PC-3 (cell line): ENCODE measurements around the gene RBBP9. TPM values are rescaled to one million over a fixed set of nuclear protein-coding genes. Genes with fewer than 3 reads are reported as not detected.
A peak's percentile ranks its signal among the peaks of the same experiment; 100 is the strongest.
"Not testable (repeated sequence)": the region's sequence is repeated elsewhere in the genome, so short reads cannot be mapped to it uniquely, and the experiment has no call there.

Source experiments
- ATAC-seq: fragments of 200-7000 bp; cut with Tn5 transposase; 2 replicates; pipeline ENCODE4 v1.9.1; 2020; ENCODE audit warnings: mild to moderate bottlenecking, moderate library complexity
- BruUV-seq: library from RNA; stranded (reverse); fragments of 400-500 nt; replicated peaks from 2 replicates; lab custom pipeline; 2021; lab: Mats Ljungman, UMichigan
- CTCF ChIA-PET: fragments of 300-600 bp; sonication (Branson Sonifier 250); formaldehyde crosslinking; loops from one replicate; lab custom pipeline; 2022; ENCODE audit warnings: antibody characterized with exemption; lab: Charles Lee
- POLR2A ChIA-PET: fragments of 300-600 bp; sonication (Branson Sonifier 250); formaldehyde crosslinking; loops from one replicate; lab custom pipeline; 2022; ENCODE audit warnings: antibody characterized with exemption; ENCODE audit not compliant: unreplicated experiment; lab: Charles Lee
- DNase-seq: peaks from one replicate; pipeline ENCODE4 v3.0.0-alpha.2; 2015
- H2AFZ ChIP-seq: fragments of 300-600 bp; sonication (generic); 2 replicates; pipeline ENCODE4 v1.6.0; 2016; ENCODE audit warnings: antibody characterized with exemption, low read length
- H3F3A ChIP-seq: fragments of 300-600 bp; sonication (generic); one replicate; pipeline ENCODE4 v1.6.0; 2017; ENCODE audit warnings: antibody characterized with exemption, low read length, control low read depth, mild to moderate bottlenecking; ENCODE audit not compliant: unreplicated experiment
- H3K27ac ChIP-seq: fragments of 300-600 bp; sonication (generic); 2 replicates; pipeline ENCODE4 v1.5.1; 2016; ENCODE audit warnings: mild to moderate bottlenecking, low read length
- H3K27me3 ChIP-seq: fragments of 300-600 bp; sonication (generic); 2 replicates; pipeline ENCODE4 v1.6.1; 2016; ENCODE audit warnings: low read length, mixed read lengths
- H3K36me3 ChIP-seq: fragments of 300-600 bp; sonication (generic); 2 replicates; pipeline ENCODE4 v1.6.1; 2016; ENCODE audit warnings: low read depth, mixed run types, low read length, mixed read lengths
- H3K4me1 ChIP-seq: fragments of 300-600 bp; sonication (generic); 2 replicates; pipeline ENCODE4 v1.5.1; 2016; ENCODE audit warnings: low read length; ENCODE audit not compliant: insufficient read depth
- H3K4me2 ChIP-seq: fragments of 300-600 bp; sonication (generic); 2 replicates; pipeline ENCODE4 v1.6.0; 2016; ENCODE audit warnings: low read length
- H3K4me3 ChIP-seq: fragments of 300-600 bp; sonication (generic); 2 replicates; pipeline ENCODE4 v1.5.1; 2016; ENCODE audit warnings: mild to moderate bottlenecking, low read length, mixed read lengths
- H3K79me2 ChIP-seq: fragments of 300-600 bp; sonication (generic); 2 replicates; pipeline ENCODE4 v1.6.1; 2017; ENCODE audit warnings: low read length, mixed read lengths
- H3K9ac ChIP-seq: fragments of 300-600 bp; sonication (generic); 2 replicates; pipeline ENCODE4 v1.6.0; 2016; ENCODE audit warnings: mild to moderate bottlenecking, low read length
- H3K9me2 ChIP-seq: fragments of 300-600 bp; sonication (generic); replicated peaks from 2 replicates; pipeline ENCODE4 v1.6.1; 2016; ENCODE audit warnings: mixed run types, low read length, mixed read lengths
- H3K9me3 ChIP-seq: fragments of 300-600 bp; sonication (generic); 2 replicates; pipeline ENCODE4 v1.6.1; 2016; ENCODE audit warnings: low read length, mixed read lengths
- H4K20me1 ChIP-seq: fragments of 300-600 bp; sonication (generic); 2 replicates; pipeline ENCODE4 v1.6.1; 2016; ENCODE audit warnings: low read length, mixed read lengths
- CTCF ChIP-seq: fragments of 300-600 bp; sonication (generic); conservative IDR thresholded peaks from 2 replicates; pipeline ENCODE4 v1.5.1; 2017; ENCODE audit warnings: antibody characterized with exemption, low read depth, mild to moderate bottlenecking, low read length
- EZH2 ChIP-seq: fragments of 300-600 bp; sonication (generic); IDR thresholded peaks from one replicate; pipeline ENCODE4 v1.6.1; 2017; ENCODE audit warnings: antibody characterized with exemption, mild to moderate bottlenecking, low read length; ENCODE audit not compliant: unreplicated experiment
- EZH2phosphoT487 ChIP-seq: fragments of 300-600 bp; sonication (generic); IDR thresholded peaks from 2 replicates; pipeline ENCODE4 v1.6.1; 2018; ENCODE audit warnings: mild to moderate bottlenecking, antibody characterized with exemption, low read length, borderline replicate concordance
- intact Hi-C: fragments of 100-400 bp; cut with micrococcal nuclease; formaldehyde crosslinking; loops from 2 replicates; pipeline ENCODE4 v1.9.0; 2023
- total RNA-seq: library from RNA; depleted of rRNA; stranded (reverse); fragments of >200 nt; gene quantifications from 2 replicates; pipeline ENCODE4 v1.2.3, GENCODE V29; 2014

Gene RBBP9
- total RNA-seq, 1 experiment from 2014 or later: 22.8 TPM

- intact Hi-C loops: no loop called here
- H4K20me1 ChIP-seq: no peaks in the 10 kb centered on the region
- peak overlapping the region; percentile 52 for H3K27ac ChIP-seq
- ATAC-seq: no peak
- peaks cover 31% of the 10 kb centered on the region for H3K4me1 ChIP-seq
- no peak overlapping the region for H2AFZ ChIP-seq
- no peak overlapping the region for H3K4me2 ChIP-seq
- no TSS peak for BruUV-seq
- no peak overlapping the region for H3K9ac ChIP-seq
- ChIA-PET POLR2A (interaction anchor here (0.7 kb wide), 1 partner anchor 100 kb away, joined by 4 read pairs; no protein-coding TSS in a partner anchor), CTCF (no interaction called here)
- peaks cover 68% of the 10 kb centered on the region for H3K36me3 ChIP-seq
- no peak for DNase-seq
- H3K9me2 ChIP-seq: no peaks in the 10 kb centered on the region
- H3K27me3 ChIP-seq: no peaks in the 10 kb centered on the region
- H3F3A ChIP-seq: no peaks in the 10 kb centered on the region
- TF ChIP-seq EZH2phosphoT487 (no peak), EZH2 (no peak), CTCF (no peak)
- no peak overlapping the region for H3K4me3 ChIP-seq
- H3K79me2 ChIP-seq: no peaks in the 10 kb centered on the region
- no peaks in the 10 kb centered on the region for H3K9me3 ChIP-seq
These were observed 30.3 kb upstream of the RBBP9 start for GRCh38 chr20:18527339-18527738.

GRCh38 chr20:18526761-18527160 lies 29.7 kb upstream of the RBBP9 start:
- POLR2A ChIA-PET: interaction anchor here (0.7 kb wide), 1 partner anchor 101 kb away, joined by 4 read pairs; no protein-coding TSS in a partner anchor
- H3K27me3 ChIP-seq, H3K9me2 ChIP-seq, H3K4me2 ChIP-seq, H3K27ac ChIP-seq, H3K4me3 ChIP-seq, H3K9me3 ChIP-seq, BruUV-seq, ATAC-seq, H3K79me2 ChIP-seq, DNase-seq, H2AFZ ChIP-seq, H3F3A ChIP-seq, H4K20me1 ChIP-seq, H3K9ac ChIP-seq, intact Hi-C loops, CTCF ChIA-PET: not testable (repeated sequence)
- peaks cover 62% of the 10 kb centered on the region for H3K36me3 ChIP-seq
- peaks cover 31% of the 10 kb centered on the region for H3K4me1 ChIP-seq

- POLR2A ChIA-PET: interaction anchor here (1.1 kb wide), 1 partner anchor 18 kb away, joined by 3 read pairs; no protein-coding TSS in a partner anchor
- Histone ChIP-seq H3K4me3 (peak overlapping the region; percentile 16; the same call in 1 of the 2 replicates), H3K27me3 (no peaks in the 10 kb centered on the region), H3K4me2 (peak overlapping the region; percentile 55), H3K79me2 (no peaks in the 10 kb centered on the region), H3K4me1 (peaks cover 31% of the 10 kb centered on the region), H3F3A (no peaks in the 10 kb centered on the region), H3K9me2 (no peaks in the 10 kb centered on the region), H3K9me3 (no peaks in the 10 kb centered on the region), H2AFZ (peak overlapping the region; percentile 33; the same call in 1 of the 2 replicates), H3K36me3 (peaks cover 49% of the 10 kb centered on the region), H4K20me1 (no peaks in the 10 kb centered on the region), H3K27ac (peak overlapping the region; percentile 92), H3K9ac (peak overlapping the region; percentile 68)
- ATAC-seq (peak; percentile 98), DNase-seq (peak; percentile 96)
- CTCF ChIA-PET: no interaction called here
- BruUV-seq: no TSS peak
- no peak for TF ChIP-seq CTCF
- TF ChIP-seq EZH2phosphoT487: no peak
- TF ChIP-seq EZH2: no peak
- intact Hi-C loops: no loop called here
These were observed 27.6 kb upstream of the RBBP9 start for GRCh38 chr20:18524646-18525045.
